K562 treated with DMSO at 1 percent for 4 hours (cell line): Measurements from ENCODE around the gene NUCB1. TPM values are rescaled to one million over a fixed set of nuclear protein-coding genes. Genes with fewer than 3 reads are reported as not detected.

Experiments
- total RNA-seq: library from RNA; unstranded; fragments of 300-600 nt; gene quantifications from 2 replicates; pipeline ENCODE4 v1.2.3, GENCODE V29; 2022; ENCODE audit not compliant: insufficient read depth

NUCB1 gene
- 279 and 316 TPM in 2 replicates for total RNA-seq

DNA sequence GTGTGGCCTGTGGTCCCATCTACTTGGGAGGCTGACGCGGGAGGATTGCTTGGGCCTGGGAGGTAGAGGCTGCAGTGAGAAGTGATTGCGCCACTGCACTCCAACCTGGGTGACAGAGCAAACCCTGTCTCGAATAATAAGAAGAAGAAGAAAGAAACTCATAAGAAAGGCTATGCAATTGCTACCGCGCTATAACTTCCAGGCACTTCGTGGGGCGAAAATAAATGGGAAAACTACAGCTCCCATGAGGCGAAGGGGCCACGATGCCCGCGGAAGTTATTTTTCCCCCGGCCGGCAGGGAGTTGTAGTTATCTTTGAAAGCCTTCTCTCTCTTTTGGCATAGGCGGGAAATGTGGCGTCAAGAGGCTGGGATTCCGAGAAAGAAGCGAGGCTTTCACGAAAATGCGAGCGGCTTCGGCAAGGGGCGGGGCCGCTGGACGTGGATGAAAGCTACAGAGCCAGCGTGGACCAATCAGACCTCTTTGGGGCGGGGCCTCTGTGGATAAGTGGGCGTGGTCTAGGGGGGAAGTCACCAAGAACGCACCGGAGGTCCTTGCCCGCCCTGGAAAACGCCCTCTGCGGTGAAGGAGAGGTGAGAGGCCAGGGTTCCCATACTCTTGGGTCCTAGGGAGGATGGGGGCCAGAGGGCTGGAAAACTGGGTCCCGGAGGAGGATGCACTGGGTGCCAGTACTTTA, at the start of gene NUCB1:
Gene NUCB1 (plus strand): TSS at position 532 of the 696 bp plus-strand sequence. CDS start 485 bp downstream, outside the sequence.

GRCh38 chr19:48868114-48868886, 31.8 kb upstream of the NUCB1 start, which contains the start of gene PLEKHA4:
PLEKHA4 (minus strand) TSS chr19:48868617; CDS start chr19:48867620, 997 bp downstream.

GRCh38 chr19:48872182-48872883, 27.8 kb upstream of the NUCB1 start, which contains the start of gene PPP1R15A:
PPP1R15A (plus strand) TSS chr19:48872421; CDS start chr19:48873234, 813 bp downstream.

DNA sequence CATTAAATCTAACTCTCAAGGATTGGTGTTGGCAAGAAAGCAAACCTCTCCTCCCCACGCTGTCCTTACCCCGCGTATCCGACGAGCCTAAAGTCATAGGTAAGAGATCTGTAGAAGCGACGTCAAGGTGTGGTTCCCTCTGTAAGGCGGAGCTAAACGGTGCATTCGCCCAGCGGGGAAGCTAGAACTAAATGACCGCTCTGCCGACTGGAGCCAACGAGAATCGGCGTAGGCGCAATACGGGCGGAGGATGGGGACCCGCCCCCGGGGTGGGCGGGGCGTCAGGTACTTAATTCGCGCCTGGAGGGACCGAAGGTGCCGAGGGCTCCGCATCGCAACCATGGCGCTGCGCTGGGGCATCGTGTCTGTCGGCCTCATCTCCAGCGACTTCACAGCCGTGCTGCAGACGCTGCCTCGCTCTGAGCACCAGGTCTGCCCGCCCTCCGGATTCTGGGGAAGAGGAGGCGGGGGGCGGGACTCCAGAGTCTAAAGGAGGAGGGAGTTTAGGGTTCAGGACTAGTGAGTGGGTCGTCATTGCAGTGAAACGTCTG, 33.3 kb downstream of the NUCB1 start, which contains the start of gene DHDH:
Gene DHDH (plus strand): TSS at position 318 of the 551 bp plus-strand sequence. CDS start 23 bp downstream, at position 341.

GRCh38 chr19:48954595-48955307, 54.6 kb downstream of the NUCB1 start, which contains the start of gene BAX:
BAX (plus strand) TSS chr19:48954875; CDS start chr19:48954929, 54 bp downstream.

GRCh38 chr19:48965040-48965805, 65.1 kb downstream of the NUCB1 start, which contains the start of gene FTL:
FTL (plus strand) TSS chr19:48965309; CDS start chr19:48965508, 199 bp downstream.

Other genes with a start within 250 kb of the NUCB1 start
- gene NTN5, start 227.3 kb upstream of the NUCB1 start, total RNA-seq, result 0.33 TPM in 1 of 2 replicates, not detected in the other
- gene FUT2, start 204.3 kb upstream of the NUCB1 start, total RNA-seq, result not detected in 2 replicates
- 0.73 TPM in 1 of 2 replicates, not detected in the other for gene MAMSTR, start 180.6 kb upstream of the NUCB1 start, total RNA-seq
- 6.5 and 7.8 TPM in 2 replicates for gene RASIP1, start 159.7 kb upstream of the NUCB1 start, total RNA-seq
- gene IZUMO1, start 153.4 kb upstream of the NUCB1 start, total RNA-seq, result 0.50 TPM in 1 of 2 replicates, not detected in the other
- 4.8 and 13.9 TPM in 2 replicates for gene FUT1, start 147.7 kb upstream of the NUCB1 start, total RNA-seq
- gene FGF21, start 144.8 kb upstream of the NUCB1 start, total RNA-seq, result not detected in 2 replicates
- 68.9 and 69.1 TPM in 2 replicates for gene BCAT2, start 89.3 kb upstream of the NUCB1 start, total RNA-seq
- gene HSD17B14, start 63.8 kb upstream of the NUCB1 start, total RNA-seq, result not detected in 2 replicates
- gene PLEKHA4, start 31.7 kb upstream of the NUCB1 start, total RNA-seq, result 17.1 and 25.9 TPM in 2 replicates
- gene PPP1R15A, start 27.9 kb upstream of the NUCB1 start, total RNA-seq, result 85.0 and 106 TPM in 2 replicates
- gene TULP2, start 1.6 kb upstream of the NUCB1 start, total RNA-seq, result not detected in 2 replicates
- gene DHDH, start 33.4 kb downstream of the NUCB1 start, total RNA-seq, result 2.6 and 6.7 TPM in 2 replicates
- 90.6 and 152 TPM in 2 replicates for gene BAX, start 54.6 kb downstream of the NUCB1 start, total RNA-seq
- 5,415 and 5,880 TPM in 2 replicates for gene FTL, start 65.0 kb downstream of the NUCB1 start, total RNA-seq
- 18.0 and 22.2 TPM in 2 replicates for gene GYS1, start 93.0 kb downstream of the NUCB1 start, total RNA-seq
- 219 and 288 TPM in 2 replicates for gene RUVBL2, start 93.6 kb downstream of the NUCB1 start, total RNA-seq
- not detected in 2 replicates for gene LHB, start 116.8 kb downstream of the NUCB1 start, total RNA-seq
- not detected in 2 replicates for gene CGB3, start 124.0 kb downstream of the NUCB1 start, total RNA-seq
- gene CGB2, start 131.6 kb downstream of the NUCB1 start, total RNA-seq, result not detected in 2 replicates
- not detected in 2 replicates for gene CGB1, start 136.6 kb downstream of the NUCB1 start, total RNA-seq
- not detected in 2 replicates for gene CGB5, start 143.5 kb downstream of the NUCB1 start, total RNA-seq
- gene CGB8, start 148.8 kb downstream of the NUCB1 start, total RNA-seq, result not detected in 2 replicates
- gene CGB7, start 157.4 kb downstream of the NUCB1 start, total RNA-seq, result not detected in 2 replicates
- not detected in 2 replicates for gene NTF4, start 164.5 kb downstream of the NUCB1 start, total RNA-seq
- gene KCNA7, start 172.4 kb downstream of the NUCB1 start, total RNA-seq, result not detected in 2 replicates
- 143 and 183 TPM in 2 replicates for gene SNRNP70, start 185.1 kb downstream of the NUCB1 start, total RNA-seq
- gene LIN7B, start 214.1 kb downstream of the NUCB1 start, total RNA-seq, result 8.9 and 15.5 TPM in 2 replicates
- not detected in 2 replicates for gene C19orf73, start 218.8 kb downstream of the NUCB1 start, total RNA-seq
- gene PPFIA3, start 219.2 kb downstream of the NUCB1 start, total RNA-seq, result 17.3 and 23.0 TPM in 2 replicates